Vagina (tissue), 2 donors: ENCODE measurements around the gene WNT9A.

Experiments
- POLR2A ChIP-seq, 2 donors: fragments of 450-650 bp; IDR thresholded peaks; one replicate each; pipeline ENCODE4 v1.6.1; 2017; ENCODE audit warnings: antibody characterized with exemption in 2 of 2, mild to moderate bottlenecking in 2 of 2, moderate library complexity in 2 of 2
- TF ChIP-seq, protein P1 (sequence below), 3 experiments: fragments of 450-650 bp in 2 of 3; fragments of 200-600 bp in 1 of 3; sonication (generic) in 1 of 3; IDR thresholded peaks; one replicate each; pipeline ENCODE4 v1.5.1; 2017 to 2019; ENCODE audit warnings: antibody characterized with exemption in 3 of 3, mild to moderate bottlenecking in 2 of 3, moderate library complexity in 2 of 3

- no peak for TF ChIP-seq POLR2A (IDR thresholded peaks at IDR 0.05)
- TF ChIP-seq, protein P1, sequence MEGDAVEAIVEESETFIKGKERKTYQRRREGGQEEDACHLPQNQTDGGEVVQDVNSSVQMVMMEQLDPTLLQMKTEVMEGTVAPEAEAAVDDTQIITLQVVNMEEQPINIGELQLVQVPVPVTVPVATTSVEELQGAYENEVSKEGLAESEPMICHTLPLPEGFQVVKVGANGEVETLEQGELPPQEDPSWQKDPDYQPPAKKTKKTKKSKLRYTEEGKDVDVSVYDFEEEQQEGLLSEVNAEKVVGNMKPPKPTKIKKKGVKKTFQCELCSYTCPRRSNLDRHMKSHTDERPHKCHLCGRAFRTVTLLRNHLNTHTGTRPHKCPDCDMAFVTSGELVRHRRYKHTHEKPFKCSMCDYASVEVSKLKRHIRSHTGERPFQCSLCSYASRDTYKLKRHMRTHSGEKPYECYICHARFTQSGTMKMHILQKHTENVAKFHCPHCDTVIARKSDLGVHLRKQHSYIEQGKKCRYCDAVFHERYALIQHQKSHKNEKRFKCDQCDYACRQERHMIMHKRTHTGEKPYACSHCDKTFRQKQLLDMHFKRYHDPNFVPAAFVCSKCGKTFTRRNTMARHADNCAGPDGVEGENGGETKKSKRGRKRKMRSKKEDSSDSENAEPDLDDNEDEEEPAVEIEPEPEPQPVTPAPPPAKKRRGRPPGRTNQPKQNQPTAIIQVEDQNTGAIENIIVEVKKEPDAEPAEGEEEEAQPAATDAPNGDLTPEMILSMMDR (IDR thresholded peaks at IDR 0.05), result no peak
These were observed 3.1 kb upstream of the WNT9A start for GRCh38 chr1:227950735-227951346.
